ENCODE measurements around the gene DGCR8.

The DGCR8 gene

DNA sequence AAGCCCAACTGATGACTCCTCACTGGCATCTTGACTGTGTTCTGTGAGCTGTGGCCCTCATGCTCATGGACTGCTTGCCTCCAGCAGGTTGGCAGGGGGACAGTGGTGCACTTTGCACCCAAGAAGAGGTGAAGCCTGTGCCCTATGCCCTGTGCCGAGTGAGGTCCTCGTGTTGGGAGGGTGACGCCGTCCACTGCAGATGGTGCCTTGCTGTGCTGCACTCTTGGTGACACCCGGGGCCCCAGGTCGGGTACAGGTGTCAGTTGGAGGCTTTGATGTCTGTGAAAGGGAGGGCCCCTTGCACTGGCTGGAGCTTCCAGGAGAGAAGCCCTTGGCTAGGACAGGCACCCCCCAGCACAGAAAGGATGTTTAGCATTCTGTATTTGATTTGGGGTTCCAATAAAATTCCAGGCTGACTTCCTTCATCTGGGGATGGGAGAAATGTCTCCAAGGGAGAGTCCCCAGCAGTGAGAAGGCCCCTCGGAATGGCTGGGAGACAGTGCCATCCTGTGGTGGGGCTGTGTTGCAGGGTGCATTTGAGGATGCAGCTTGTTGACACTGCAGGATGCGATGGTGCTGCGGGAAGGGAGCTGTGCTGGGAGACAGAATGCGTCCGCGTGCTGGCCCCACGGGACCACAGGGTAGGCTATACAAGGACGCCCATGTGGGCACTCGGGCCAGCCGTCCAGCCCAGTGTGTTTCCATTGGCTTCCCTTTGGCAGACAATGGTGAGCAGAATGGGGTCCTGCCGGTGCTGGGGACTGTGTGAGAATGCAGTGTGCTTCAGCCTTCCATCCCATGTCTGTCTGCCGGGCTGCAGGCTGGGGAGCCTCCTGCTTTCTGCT, 49.1 kb downstream of the DGCR8 start:
- Histone ChIP-seq H3K9ac (peak overlapping the region in 2 of 11 experiments; percentile 8 to 24; a peak in 1 of 22 replicates), H3K9me3 (replicated peaks in 1 of 11) (no peaks in the 10 kb centered on the region), H4K20me1 (peaks cover 14 to 89% (median 88%) of the 10 kb centered on the region in 11 experiments; a peak in 21 of 22 replicates), H3K27me3 (no peaks in the 10 kb centered on the region), H3K4me3 (no peak overlapping the region), H3K4me1 (peaks cover 24 to 88% (median 70%) of the 10 kb centered on the region in 10 experiments), H3K36me3 (peaks cover 34 to 51% (median 45%) of the 10 kb centered on the region in 11 experiments), H3K4me2 (peak overlapping the region in 9 of 11 experiments; percentile 5 to 99 (median 41); a peak in 10 of 22 replicates), H3K27ac (no peak overlapping the region)
- no peak for TF ChIP-seq Cebpa-rat (IDR thresholded peaks at IDR 0.05)

DNA sequence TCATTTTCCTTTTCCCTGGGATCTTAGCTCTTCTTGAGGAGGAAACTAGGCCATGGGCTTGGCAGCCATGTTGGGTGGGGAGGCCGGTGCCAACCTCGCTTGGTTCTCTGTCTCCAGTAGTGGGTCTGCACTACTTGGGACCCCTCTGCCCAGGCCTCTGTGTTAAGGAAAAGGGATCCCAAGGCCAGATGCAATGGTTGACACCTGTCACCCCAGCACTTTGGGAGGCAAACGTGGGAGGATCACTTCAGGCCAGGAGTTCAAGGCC, 49.6 kb downstream of the DGCR8 start:
- H3K9ac ChIP-seq: 0 out of 22 replicates have a peak overlapping the region, but pooled peaks of 3 of the 11 experiments have one; percentile 8 to 87 (median 24)
- TF ChIP-seq Cebpa-rat (IDR thresholded peaks at IDR 0.05): no peak
- H4K20me1 ChIP-seq: peaks cover 20 to 89% (median 88%) of the 10 kb centered on the region in 11 experiments; a peak in 21 of 22 replicates
- H3K4me1 ChIP-seq: peaks cover 30 to 88% (median 70%) of the 10 kb centered on the region in 10 experiments
- no peak overlapping the region for H3K27ac ChIP-seq
- H3K4me2 ChIP-seq: peak overlapping the region in 10 of 11 experiments; percentile 5 to 99 (median 73); a peak in 11 of 22 replicates
- H3K9me3 ChIP-seq (replicated peaks in 1 of 11): no peaks in the 10 kb centered on the region
- H3K4me3 ChIP-seq: no peak overlapping the region
- H3K27me3 ChIP-seq: no peaks in the 10 kb centered on the region
- peaks cover 31 to 48% (median 39%) of the 10 kb centered on the region in 11 experiments for H3K36me3 ChIP-seq

DNA sequence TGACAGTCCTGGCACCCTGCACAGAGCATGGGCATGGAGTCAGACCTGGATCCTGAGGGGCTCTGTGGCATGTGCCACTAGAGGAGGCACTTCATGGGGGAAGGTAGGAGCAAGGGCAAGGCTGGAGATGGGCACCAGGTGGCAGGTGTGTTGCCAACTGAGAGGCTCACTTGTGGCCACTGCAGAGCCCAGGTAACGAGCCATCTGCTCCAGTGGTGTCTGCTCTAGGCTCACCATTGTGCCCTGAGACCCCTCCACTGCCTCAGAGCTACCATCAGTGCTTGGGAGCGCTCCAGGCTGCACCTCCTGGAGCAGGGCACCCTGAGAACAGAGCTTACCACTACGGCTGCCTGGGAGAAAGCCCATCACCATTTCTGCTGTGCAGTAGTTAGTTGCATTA, 50.3 kb downstream of the DGCR8 start:
- peaks cover 36 to 88% (median 70%) of the 10 kb centered on the region in 10 experiments for H3K4me1 ChIP-seq
- no peaks in the 10 kb centered on the region for H3K27me3 ChIP-seq
- H3K4me3 ChIP-seq: peak overlapping the region in 8 of 10 experiments; percentile 82 to 89 (median 86); a peak in 13 of 20 replicates
- no peak for TF ChIP-seq Cebpa-rat (IDR thresholded peaks at IDR 0.05)
- peak overlapping the region in 8 of 11 experiments; percentile 81 to 90 (median 84); a peak in 12 of 22 replicates for H3K9ac ChIP-seq
- H3K27ac ChIP-seq: peak overlapping the region in 2 of 11 experiments; percentile 22 to 23; a peak in 3 of 22 replicates
- H3K36me3 ChIP-seq: peaks cover 25 to 41% (median 33%) of the 10 kb centered on the region in 11 experiments
- H3K9me3 ChIP-seq (replicated peaks in 1 of 11): no peaks in the 10 kb centered on the region
- peaks cover 26 to 89% (median 88%) of the 10 kb centered on the region in 11 experiments; a peak in 21 of 22 replicates for H4K20me1 ChIP-seq
- H3K4me2 ChIP-seq: peak overlapping the region; percentile 85 to 100 (median 97)

DNA sequence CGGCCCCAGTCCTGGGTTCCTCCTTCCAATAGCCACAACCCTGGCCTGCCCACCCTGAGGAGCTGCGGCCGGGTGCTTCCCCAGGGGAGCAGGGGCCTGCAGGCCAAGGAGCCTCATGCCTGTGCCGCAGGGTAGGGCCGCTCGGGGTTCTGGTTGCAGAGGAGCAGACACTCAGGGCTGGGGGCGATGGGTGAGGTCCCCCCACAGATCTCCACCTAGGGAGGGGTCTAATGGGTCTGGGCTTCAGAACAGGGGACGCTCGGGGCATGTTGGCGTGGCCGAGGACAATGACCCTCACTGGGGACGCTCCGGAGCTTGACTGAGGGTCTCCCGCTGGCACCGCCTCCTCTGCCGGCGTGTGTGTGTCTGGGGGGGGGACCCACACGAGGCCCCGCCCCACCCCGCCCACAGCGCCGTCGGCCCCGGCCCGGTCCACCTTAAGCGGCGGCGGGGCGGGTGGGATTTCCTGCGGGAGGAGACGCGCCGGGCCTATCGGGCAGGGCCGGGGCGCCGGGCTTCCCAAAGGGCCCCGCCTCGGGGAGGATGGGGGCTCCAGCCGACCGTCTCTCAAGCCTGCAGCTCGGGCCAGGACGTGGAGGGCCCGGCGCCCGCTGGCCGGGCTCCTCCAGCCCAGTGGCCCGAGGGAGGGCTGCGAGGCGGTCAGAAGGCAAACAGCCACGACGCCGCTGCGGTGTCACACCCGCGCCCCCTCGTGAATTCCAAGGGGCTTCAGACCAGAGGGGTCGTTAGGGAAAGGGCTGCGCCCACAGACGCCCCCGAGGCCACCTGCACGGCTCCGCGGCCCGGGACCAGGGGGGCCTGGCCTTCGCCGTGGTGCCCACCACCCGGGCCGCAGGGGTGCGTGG, 50.9 kb downstream of the DGCR8 start:
- peaks cover 19 to 35% (median 26%) of the 10 kb centered on the region in 11 experiments for H3K36me3 ChIP-seq
- H3K4me1 ChIP-seq: peaks cover 42 to 88% (median 70%) of the 10 kb centered on the region in 10 experiments
- no peak for TF ChIP-seq Cebpa-rat (IDR thresholded peaks at IDR 0.05)
- peak overlapping the region; percentile 81 to 90 (median 85) for H3K9ac ChIP-seq
- H3K4me2 ChIP-seq: peak overlapping the region; percentile 85 to 100 (median 97)
- no peaks in the 10 kb centered on the region for H3K27me3 ChIP-seq
- no peaks in the 10 kb centered on the region for H3K9me3 ChIP-seq (replicated peaks in 1 of 11)
- peaks cover 33 to 89% (median 88%) of the 10 kb centered on the region in 11 experiments for H4K20me1 ChIP-seq
- H3K4me3 ChIP-seq: peak overlapping the region; percentile 82 to 93 (median 86)
- peak overlapping the region; percentile 71 to 82 (median 77); a peak in 21 of 22 replicates for H3K27ac ChIP-seq

DNA sequence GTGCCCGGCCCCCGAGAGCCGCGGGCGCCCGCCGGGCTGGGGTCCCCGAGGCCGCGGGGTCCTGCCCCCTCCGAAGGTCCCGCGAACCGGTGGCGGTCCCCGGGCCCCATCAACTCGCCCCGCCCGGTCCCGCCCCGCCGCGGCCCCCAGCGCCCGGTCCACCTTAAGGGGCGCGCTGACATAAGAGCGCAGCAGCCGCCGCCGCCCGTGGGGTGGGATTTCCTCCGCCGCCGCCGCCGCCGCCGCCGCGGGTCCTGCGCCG, 51.5 kb downstream of the DGCR8 start, which contains the start of gene ZDHHC8:
ZDHHC8 (plus strand) TSS at position 208 of the 262 bp plus-strand sequence. CDS start 144 bp downstream, outside the sequence.
- peak within 1 kb of the TSS; percentile 82 to 93 (median 86) for H3K4me3 ChIP-seq
- TF ChIP-seq Cebpa-rat (IDR thresholded peaks at IDR 0.05): no peak
- peak within 1 kb of the TSS; percentile 71 to 82 (median 77); a peak in 21 of 22 replicates for H3K27ac ChIP-seq
- H3K4me2 ChIP-seq: peak within 1 kb of the TSS; percentile 93 to 100 (median 99)
- peaks cover 38 to 89% (median 88%) of the 10 kb centered on the region in 11 experiments for H4K20me1 ChIP-seq
- no peaks in the 10 kb centered on the region for H3K27me3 ChIP-seq
- H3K9ac ChIP-seq: peak within 1 kb of the TSS; percentile 81 to 90 (median 85)
- H3K36me3 ChIP-seq: peaks cover 13 to 29% (median 21%) of the 10 kb centered on the region in 11 experiments
- no peaks in the 10 kb centered on the region for H3K9me3 ChIP-seq (replicated peaks in 1 of 11)
- peaks cover 48 to 88% (median 70%) of the 10 kb centered on the region in 10 experiments for H3K4me1 ChIP-seq

DNA sequence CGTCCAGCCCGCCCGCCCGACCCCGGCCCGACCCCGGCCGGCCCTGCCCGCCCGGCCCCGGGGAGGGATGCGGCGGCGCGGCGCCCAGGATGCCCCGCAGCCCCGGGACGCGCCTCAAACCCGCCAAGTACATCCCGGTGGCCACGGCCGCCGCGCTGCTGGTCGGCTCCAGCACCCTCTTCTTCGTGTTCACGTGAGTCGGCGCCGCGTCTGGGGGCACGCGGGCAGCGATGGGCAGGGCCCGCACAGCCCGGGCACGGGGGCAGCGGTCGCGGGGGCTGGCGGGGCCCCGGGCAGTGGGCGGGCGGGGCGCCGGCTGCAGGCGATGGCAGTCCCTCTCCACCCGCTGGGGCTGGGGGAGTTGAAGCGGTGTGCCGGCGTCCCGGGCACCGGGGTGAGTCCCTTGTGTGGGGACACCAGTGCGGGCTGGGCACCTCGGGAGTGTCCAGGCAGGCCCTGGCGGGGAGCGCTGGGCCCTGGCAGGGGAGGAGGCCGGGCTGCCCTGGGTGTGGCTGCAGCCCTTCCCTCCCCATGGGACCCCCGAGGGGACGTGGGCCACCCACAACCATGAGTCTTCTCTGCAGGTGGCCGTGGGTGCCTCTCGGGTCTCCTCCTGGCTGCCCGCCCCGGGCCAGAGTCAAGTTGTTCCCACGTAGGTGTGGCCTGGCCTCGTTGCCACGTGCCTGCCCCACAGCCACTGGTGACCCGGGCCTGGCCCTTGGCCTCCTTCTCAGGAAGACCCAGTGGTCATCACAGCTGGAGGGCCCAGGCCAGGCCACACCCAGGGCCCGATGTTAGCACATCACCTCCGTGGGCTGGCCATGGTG, 52.0 kb downstream of the DGCR8 start:
- Histone ChIP-seq H3K9me3 (replicated peaks in 1 of 11) (no peaks in the 10 kb centered on the region), H3K9ac (peak overlapping the region; percentile 74 to 87 (median 84)), H3K36me3 (peaks cover 10 to 24% (median 15%) of the 10 kb centered on the region in 11 experiments; a peak in 21 of 22 replicates), H4K20me1 (peaks cover 44 to 91% (median 88%) of the 10 kb centered on the region in 11 experiments), H3K4me3 (peak overlapping the region; percentile 82 to 93 (median 86)), H3K4me2 (peak overlapping the region; percentile 89 to 100 (median 99)), H3K4me1 (peaks cover 53 to 88% (median 73%) of the 10 kb centered on the region in 10 experiments), H3K27me3 (no peaks in the 10 kb centered on the region), H3K27ac (peak overlapping the region in 10 of 11 experiments; percentile 26 to 62 (median 48); a peak in 16 of 22 replicates)
- no peak for TF ChIP-seq Cebpa-rat (IDR thresholded peaks at IDR 0.05)

- Histone ChIP-seq H3K4me3 (peak overlapping the region; percentile 82 to 93 (median 86)), H3K36me3 (peaks cover 4 to 17% (median 8%) of the 10 kb centered on the region in 11 experiments; a peak in 21 of 22 replicates), H3K9me3 (replicated peaks in 1 of 11) (no peaks in the 10 kb centered on the region), H3K4me2 (peak overlapping the region; percentile 89 to 100 (median 99)), H3K27ac (peak overlapping the region in 7 of 11 experiments; percentile 26 to 62 (median 56); a peak in 10 of 22 replicates), H3K9ac (peak overlapping the region; percentile 74 to 87 (median 84)), H3K4me1 (peaks cover 60 to 88% (median 78%) of the 10 kb centered on the region in 10 experiments), H4K20me1 (peaks cover 51 to 91% (median 88%) of the 10 kb centered on the region in 11 experiments), H3K27me3 (no peaks in the 10 kb centered on the region)
- TF ChIP-seq Cebpa-rat (IDR thresholded peaks at IDR 0.05): no peak
Observed at GRCh38 chr22:20132686-20133246, 52.7 kb downstream of the DGCR8 start.
